GM21717 (cell line): ENCODE measurements around the gene CALCR.
"Not testable (repeated sequence)": the region's sequence is repeated elsewhere in the genome, so short reads cannot be mapped to it uniquely, and the experiment has no call there.

Experiments
- ATAC-seq: cut with Tn5 transposase; IDR thresholded peaks from one replicate; pipeline ENCODE4 v1.9.1; 2021; ENCODE audit warnings: mild to moderate bottlenecking, moderate library complexity; ENCODE audit not compliant: unreplicated experiment

Gene CALCR

GRCh38 chr7:93562936-93563335 is 11.6 kb downstream of the CALCR start:
- no peak for ATAC-seq

- ATAC-seq, result no peak
Measured at GRCh38 chr7:93562106-93562505, 12.4 kb downstream of the CALCR start.

GRCh38 chr7:93559639-93560491 is 14.7 kb downstream of the CALCR start:
- ATAC-seq, result no peak

GRCh38 chr7:93558705-93559614 is 15.6 kb downstream of the CALCR start:
- no peak for ATAC-seq

GRCh38 chr7:93551931-93552330 is 22.6 kb downstream of the CALCR start:
- ATAC-seq, result no peak

GRCh38 chr7:93551063-93551895 is 23.2 kb downstream of the CALCR start:
- ATAC-seq, result no peak

GRCh38 chr7:93547716-93548115 is 26.8 kb downstream of the CALCR start:
- ATAC-seq, result no peak

GRCh38 chr7:93544691-93545090 is 29.8 kb downstream of the CALCR start:
- ATAC-seq, result no peak

GRCh38 chr7:93538061-93538460 is 36.5 kb downstream of the CALCR start:
- no peak for ATAC-seq

- ATAC-seq, result no peak
Measured at GRCh38 chr7:93535616-93536015, 38.9 kb downstream of the CALCR start.

GRCh38 chr7:93530701-93531100 is 43.8 kb downstream of the CALCR start:
- no peak for ATAC-seq

- no peak for ATAC-seq
Measured at GRCh38 chr7:93516834-93517233, 57.7 kb downstream of the CALCR start.

GRCh38 chr7:93515144-93515543 is 59.4 kb downstream of the CALCR start:
- no peak for ATAC-seq

- ATAC-seq, result no peak
Measured at GRCh38 chr7:93509303-93509702, 65.2 kb downstream of the CALCR start.

GRCh38 chr7:93503088-93503487 is 71.4 kb downstream of the CALCR start:
- ATAC-seq, result no peak

- ATAC-seq, result not testable (repeated sequence)
Measured at GRCh38 chr7:93491860-93492259, 82.7 kb downstream of the CALCR start.

- ATAC-seq, result no peak
Measured at GRCh38 chr7:93476491-93477344, 97.8 kb downstream of the CALCR start.

- ATAC-seq, result no peak
Measured at GRCh38 chr7:93475811-93476210, 98.7 kb downstream of the CALCR start.

- no peak for ATAC-seq
Measured at GRCh38 chr7:93471456-93471855, 103.1 kb downstream of the CALCR start.

GRCh38 chr7:93463764-93464163 is 110.8 kb downstream of the CALCR start:
- no peak for ATAC-seq
